Panc1 (cell line): ENCODE measurements around the gene ADCY9.

Experiments used
- POLR2AphosphoS5 ChIP-seq: IDR thresholded peaks from 2 replicates; pipeline ENCODE4 v1.6.1; 2012; ENCODE audit warnings: mild to moderate bottlenecking, low read depth, low read length, moderate library complexity
- TCF7L2 ChIP-seq: IDR thresholded peaks from 2 replicates; pipeline ENCODE4 v1.6.1; 2011; ENCODE audit warnings: mild to moderate bottlenecking, low read depth, low read length, inconsistent platforms
- TF ChIP-seq, protein P1 (sequence below): fragments of 450-650 bp; IDR thresholded peaks from 2 replicates; pipeline ENCODE4 v1.5.1; 2017; ENCODE audit warnings: mild to moderate bottlenecking
- TF ChIP-seq, protein P2 (sequence below), 2 experiments: IDR thresholded peaks; 2 replicates each; pipeline ENCODE4 v1.6.1; 2011 to 2012; ENCODE audit warnings: low read depth in 2 of 2, control low read depth in 1 of 2, low read length in 1 of 2, mild to moderate bottlenecking in 1 of 2, moderate library complexity in 1 of 2; ENCODE audit not compliant: insufficient read depth in 1 of 2

DNA sequence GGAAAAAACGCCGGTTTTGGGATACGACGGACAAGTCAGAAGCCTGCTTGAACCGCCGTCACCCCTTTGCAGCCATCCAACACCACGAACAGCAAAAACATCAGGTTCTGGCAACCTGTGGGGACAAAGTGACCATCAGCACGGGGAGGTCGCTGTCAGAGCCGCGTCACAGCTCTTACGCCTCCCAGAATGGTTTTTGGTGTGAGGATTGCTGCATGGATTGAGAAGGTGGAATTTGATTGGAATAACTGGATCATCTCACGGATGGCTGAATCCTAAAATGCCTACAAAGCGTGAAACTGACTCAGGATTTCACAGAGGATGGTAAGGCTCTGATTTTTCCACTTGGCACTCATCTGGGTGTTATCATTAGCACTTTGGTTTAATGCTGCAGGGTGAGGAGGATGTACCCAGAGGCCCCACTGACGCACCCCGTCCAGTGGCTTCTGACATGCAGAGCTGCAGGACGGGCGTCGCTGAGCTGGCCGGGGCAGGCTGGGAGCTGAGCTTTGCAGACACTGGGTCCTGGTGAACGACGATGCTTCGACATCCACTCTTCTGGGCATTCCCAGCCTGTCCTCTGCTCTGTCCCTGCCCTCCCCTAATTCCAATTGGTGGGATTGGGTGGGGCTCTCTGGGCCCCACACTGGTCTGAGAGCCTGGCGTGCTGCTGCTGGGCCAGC, 162.4 kb downstream of the ADCY9 start:
- TF ChIP-seq, protein P1, sequence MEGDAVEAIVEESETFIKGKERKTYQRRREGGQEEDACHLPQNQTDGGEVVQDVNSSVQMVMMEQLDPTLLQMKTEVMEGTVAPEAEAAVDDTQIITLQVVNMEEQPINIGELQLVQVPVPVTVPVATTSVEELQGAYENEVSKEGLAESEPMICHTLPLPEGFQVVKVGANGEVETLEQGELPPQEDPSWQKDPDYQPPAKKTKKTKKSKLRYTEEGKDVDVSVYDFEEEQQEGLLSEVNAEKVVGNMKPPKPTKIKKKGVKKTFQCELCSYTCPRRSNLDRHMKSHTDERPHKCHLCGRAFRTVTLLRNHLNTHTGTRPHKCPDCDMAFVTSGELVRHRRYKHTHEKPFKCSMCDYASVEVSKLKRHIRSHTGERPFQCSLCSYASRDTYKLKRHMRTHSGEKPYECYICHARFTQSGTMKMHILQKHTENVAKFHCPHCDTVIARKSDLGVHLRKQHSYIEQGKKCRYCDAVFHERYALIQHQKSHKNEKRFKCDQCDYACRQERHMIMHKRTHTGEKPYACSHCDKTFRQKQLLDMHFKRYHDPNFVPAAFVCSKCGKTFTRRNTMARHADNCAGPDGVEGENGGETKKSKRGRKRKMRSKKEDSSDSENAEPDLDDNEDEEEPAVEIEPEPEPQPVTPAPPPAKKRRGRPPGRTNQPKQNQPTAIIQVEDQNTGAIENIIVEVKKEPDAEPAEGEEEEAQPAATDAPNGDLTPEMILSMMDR, result no peak
- TF ChIP-seq TCF7L2 (no peak), POLR2AphosphoS5 (no peak)
- TF ChIP-seq, protein P2, sequence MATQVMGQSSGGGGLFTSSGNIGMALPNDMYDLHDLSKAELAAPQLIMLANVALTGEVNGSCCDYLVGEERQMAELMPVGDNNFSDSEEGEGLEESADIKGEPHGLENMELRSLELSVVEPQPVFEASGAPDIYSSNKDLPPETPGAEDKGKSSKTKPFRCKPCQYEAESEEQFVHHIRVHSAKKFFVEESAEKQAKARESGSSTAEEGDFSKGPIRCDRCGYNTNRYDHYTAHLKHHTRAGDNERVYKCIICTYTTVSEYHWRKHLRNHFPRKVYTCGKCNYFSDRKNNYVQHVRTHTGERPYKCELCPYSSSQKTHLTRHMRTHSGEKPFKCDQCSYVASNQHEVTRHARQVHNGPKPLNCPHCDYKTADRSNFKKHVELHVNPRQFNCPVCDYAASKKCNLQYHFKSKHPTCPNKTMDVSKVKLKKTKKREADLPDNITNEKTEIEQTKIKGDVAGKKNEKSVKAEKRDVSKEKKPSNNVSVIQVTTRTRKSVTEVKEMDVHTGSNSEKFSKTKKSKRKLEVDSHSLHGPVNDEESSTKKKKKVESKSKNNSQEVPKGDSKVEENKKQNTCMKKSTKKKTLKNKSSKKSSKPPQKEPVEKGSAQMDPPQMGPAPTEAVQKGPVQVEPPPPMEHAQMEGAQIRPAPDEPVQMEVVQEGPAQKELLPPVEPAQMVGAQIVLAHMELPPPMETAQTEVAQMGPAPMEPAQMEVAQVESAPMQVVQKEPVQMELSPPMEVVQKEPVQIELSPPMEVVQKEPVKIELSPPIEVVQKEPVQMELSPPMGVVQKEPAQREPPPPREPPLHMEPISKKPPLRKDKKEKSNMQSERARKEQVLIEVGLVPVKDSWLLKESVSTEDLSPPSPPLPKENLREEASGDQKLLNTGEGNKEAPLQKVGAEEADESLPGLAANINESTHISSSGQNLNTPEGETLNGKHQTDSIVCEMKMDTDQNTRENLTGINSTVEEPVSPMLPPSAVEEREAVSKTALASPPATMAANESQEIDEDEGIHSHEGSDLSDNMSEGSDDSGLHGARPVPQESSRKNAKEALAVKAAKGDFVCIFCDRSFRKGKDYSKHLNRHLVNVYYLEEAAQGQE (IDR thresholded peaks at IDR 0.05; ENCODE audit: insufficient read depth in 1 of 2, low read depth in 2 of 2, low read length in 1 of 2), result no peak
